Psoas muscle (tissue), 8 donors: ENCODE measurements around the gene RNF123. TPM values are rescaled to one million over a fixed set of nuclear protein-coding genes. Genes with fewer than 3 reads are reported as not detected.

Experiments used
- ATAC-seq, 4 donors: fragments of 200-7000 bp; cut with Tn5 transposase; one replicate each; pipeline ENCODE4 v1.9.1; 2020; ENCODE audit warnings: moderate library complexity in 3 of 4, mild to moderate bottlenecking in 2 of 4
- DNase-seq, 2 donors: peaks; one replicate each; pipeline ENCODE4 v3.0.0-alpha.2; 2020
- H3K27ac ChIP-seq: fragments of 200-600 bp; one replicate; pipeline ENCODE4 v1.8.0; 2022
- H3K27me3 ChIP-seq, 3 donors: fragments of 200-600 bp in 1 of 3; one replicate each; pipeline versions ENCODE4 v1.6.1 to v1.8.0; 2013 to 2022; ENCODE audit warnings: low read length in 2 of 3, mild to moderate bottlenecking in 2 of 3, moderate library complexity in 1 of 3; ENCODE audit not compliant: insufficient read depth in 3 of 3
- H3K36me3 ChIP-seq, 2 donors: fragments of 200-600 bp in 1 of 2; one replicate each; pipeline versions ENCODE4 v1.6.1 to v1.8.0; 2013 to 2022; ENCODE audit warnings: low read depth in 1 of 2, mild to moderate bottlenecking in 1 of 2, moderate library complexity in 1 of 2; ENCODE audit not compliant: insufficient read depth in 1 of 2
- H3K4me1 ChIP-seq: fragments of 200-600 bp; one replicate; pipeline ENCODE4 v1.8.0; 2022
- H3K4me3 ChIP-seq: fragments of 200-600 bp; one replicate; pipeline ENCODE4 v1.8.0; 2022; ENCODE audit warnings: mild to moderate bottlenecking
- H3K9me3 ChIP-seq: fragments of 200-600 bp; one replicate; pipeline ENCODE4 v1.8.0; 2022
- CTCF ChIP-seq: fragments of 200-600 bp; IDR thresholded peaks from one replicate; pipeline ENCODE4 v1.8.0; 2022; ENCODE audit warnings: antibody characterized with exemption
- WGBS, 3 donors: extraction: QIAGEN DNeasy Blood & Tissue Kit; methylation state at CpG; one replicate each; pipeline versions ENCODE4 v1.1.6 to v1.1.7; 2013; 5-methylcytosine and 5-hydroxymethylcytosine counted together
- intact Hi-C, 2 donors: fragments of 100-400 bp; cut with DNase I; formaldehyde crosslinking; loops; one replicate each; pipeline versions ENCODE4 v1.11.0 to v1.14.2; 2022
- polyA plus RNA-seq, 3 donors: library from polyadenylated mRNA; stranded (reverse); fragments of 200-250 nt; gene quantifications; one replicate each; pipeline ENCODE4 v1.2.3, GENCODE V29; 2013
- total RNA-seq, 4 donors: library from RNA; stranded (reverse); fragmentation: NEBNext Ultra II Directional in 2 of 4; extraction: Animal tissue kit (Norgen Biotek cat#: 25700) in 2 of 4; gene quantifications; one replicate each; pipeline versions ENCODE4 v1.2.1 to v1.2.4, GENCODE V29; 2021 to 2023
- donor health status: healthy with polysubstance abuse.
- donor health status: DM: no; HTN: no; CAD: no; lungs with moderate emphysema.
- donor health status: Bipolar disorder and iron deficiency.
- donor health status: healthy.
- donor health status: DM: yes; HTN: yes; CAD: no.
- donor health status: DM: no; HTN: no; CAD: no.
- donor health status: DM: no; HTN: no; CAD: no.
- donor health status: DM: yes; HTN: yes; CAD: no.

RNF123 gene
- total and polyA plus RNA-seq, 7 donors, result 36.1 to 170 (median 105) TPM

DNA sequence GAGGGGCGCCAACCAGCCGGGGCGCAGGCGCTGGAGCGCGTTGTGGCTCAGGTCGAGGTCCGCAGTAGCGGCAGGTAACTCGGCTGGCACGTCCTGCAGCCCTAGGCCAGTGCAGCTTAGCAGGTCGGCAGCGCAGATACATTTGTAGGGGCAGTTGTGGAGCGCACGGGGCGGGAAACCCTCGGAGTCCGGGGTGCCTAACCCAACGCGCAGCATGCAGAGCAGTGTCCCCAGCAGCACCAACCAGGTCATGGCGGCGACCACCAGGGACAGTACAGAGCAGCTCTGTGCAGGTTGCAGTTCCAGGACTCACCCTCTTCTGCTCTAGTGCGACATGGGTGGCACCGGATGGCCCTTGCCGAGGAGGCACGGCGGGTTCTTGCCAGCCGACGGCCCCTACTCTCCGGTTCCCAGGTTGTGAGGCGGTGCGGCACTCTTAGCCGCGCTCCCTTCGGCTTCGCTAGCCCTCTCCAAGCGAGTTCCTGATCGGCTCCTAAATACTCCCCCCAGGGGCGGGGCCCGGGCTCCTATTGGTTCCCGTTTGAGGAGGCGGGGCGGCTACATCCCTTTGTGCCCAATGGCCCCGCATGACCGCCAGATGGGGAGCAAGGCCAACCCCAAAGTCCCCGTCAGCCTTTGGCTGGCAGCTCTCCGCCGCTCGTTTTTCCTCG is 30.0 kb downstream of the RNF123 start, which contains the start of gene AMIGO3:
Gene AMIGO3, minus strand, starts transcription at position 471 of the 671 bp plus-strand sequence. Its CDS starts 219 bp downstream, at position 252.
- Histone ChIP-seq H3K36me3 (peaks cover 0 to 53% of the 10 kb centered on the region in 2 donors), H3K4me3 (peak within 1 kb of the TSS; percentile 63), H3K4me1 (peaks cover 40% of the 10 kb centered on the region), H3K9me3 (no peaks in the 10 kb centered on the region), H3K27ac (peak within 1 kb of the TSS; percentile 26), H3K27me3 (no peaks in the 10 kb centered on the region)
- intact Hi-C loops, result loop anchor here in 1 of 2 donors (5.0 kb wide), 1 partner anchor 123 kb away; no protein-coding TSS in a partner anchor
- 1 to 2% (median 1%) methylated on average over 46 to 50 of the region's 50 CpGs for WGBS, 3 donors
- peak; percentile 61 to 75 (median 66) for ATAC-seq
- peak; percentile 97 for DNase-seq
- TF ChIP-seq CTCF, result peak; percentile 56

GRCh38 chr3:49720855-49721595 is 31.7 kb downstream of the RNF123 start:
- H3K36me3 ChIP-seq, result peaks cover 0 to 59% of the 10 kb centered on the region in 2 donors
- ATAC-seq (no peak), DNase-seq (no peak)
- H3K9me3 ChIP-seq, result no peaks in the 10 kb centered on the region
- WGBS, 3 donors, result 33 to 56% (median 40%) methylated on average over 4 of the region's 4 CpGs
- intact Hi-C loops, result no loop called here
- H3K27ac ChIP-seq, result no peak overlapping the region
- H3K4me3 ChIP-seq, result no peak overlapping the region
- no peak for TF ChIP-seq CTCF
- H3K4me1 ChIP-seq, result peaks cover 42% of the 10 kb centered on the region
- no peaks in the 10 kb centered on the region for H3K27me3 ChIP-seq

- no peak for TF ChIP-seq CTCF
- ATAC-seq (no peak), DNase-seq (no peak)
- Histone ChIP-seq H3K9me3 (no peaks in the 10 kb centered on the region), H3K4me1 (peaks cover 42% of the 10 kb centered on the region), H3K27me3 (no peaks in the 10 kb centered on the region), H3K36me3 (peaks cover 0 to 59% of the 10 kb centered on the region in 2 donors), H3K4me3 (no peak overlapping the region), H3K27ac (no peak overlapping the region)
- intact Hi-C loops, result no loop called here
- 54 to 69% (median 55%) methylated on average over 9 of the region's 9 CpGs for WGBS, 3 donors
These were observed 32.2 kb downstream of the RNF123 start for GRCh38 chr3:49721596-49721895.

DNA sequence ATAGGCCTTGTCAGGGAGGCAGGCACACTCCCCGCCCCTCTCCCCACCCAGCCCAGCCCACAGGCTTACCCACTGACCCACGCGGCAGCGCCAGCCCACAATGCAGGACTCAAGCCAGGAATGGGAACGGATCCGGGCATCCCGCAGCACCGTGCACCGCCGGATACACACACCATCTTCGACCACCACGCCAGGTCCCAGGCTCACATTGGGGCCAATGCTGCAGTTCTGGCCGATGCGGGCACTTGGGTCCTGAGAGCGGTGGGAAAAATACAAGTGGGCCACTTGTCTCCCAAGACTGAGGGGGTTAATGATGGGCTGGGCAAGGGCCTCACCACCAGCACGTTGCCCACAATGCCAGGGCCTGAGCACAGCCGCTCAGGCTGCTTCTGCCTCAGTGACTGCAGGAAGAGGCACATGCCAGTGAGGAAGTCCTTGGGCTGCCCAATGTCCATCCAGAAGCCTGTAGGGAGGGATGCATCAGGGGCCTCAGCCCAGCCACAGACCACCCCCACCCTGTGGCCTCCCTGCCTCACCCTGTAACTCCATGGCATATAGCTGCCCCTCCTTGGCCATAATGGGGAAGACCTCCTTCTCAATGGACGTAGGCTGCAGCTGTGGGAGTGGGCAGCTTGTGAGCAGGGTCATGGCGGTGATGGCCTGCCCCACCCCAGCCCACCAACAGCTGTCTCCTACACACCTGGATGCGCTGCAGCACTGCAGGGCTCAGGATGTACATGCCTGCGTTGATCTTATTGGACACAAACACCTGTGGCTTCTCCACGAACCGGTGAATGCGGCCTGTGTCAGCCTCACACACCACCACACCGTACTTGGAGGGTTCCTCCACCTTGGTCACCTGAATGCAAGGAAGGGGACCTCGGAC is 32.8 kb downstream of the RNF123 start:
- intact Hi-C loops, result no loop called here
- Histone ChIP-seq H3K4me1 (peaks cover 42% of the 10 kb centered on the region), H3K9me3 (no peaks in the 10 kb centered on the region), H3K27ac (no peak overlapping the region), H3K36me3 (peaks cover under 1 to 59% of the 10 kb centered on the region in 2 donors), H3K27me3 (no peaks in the 10 kb centered on the region), H3K4me3 (peak overlapping the region; percentile 83)
- no peak for TF ChIP-seq CTCF
- ATAC-seq, result no peak
- 65 to 81% (median 71%) methylated on average over 25 to 26 of the region's 26 CpGs for WGBS, 3 donors
- peak in 1 of 2 donors; percentile 57 for DNase-seq
